ENCODE results near the gene KHK. TPM values are rescaled to one million over a fixed set of nuclear protein-coding genes. Genes with fewer than 3 reads are reported as not detected.

KHK gene
- total and polyA plus RNA-seq, 9 of the 15 experiments (the other 6 are each of a cell fraction or from before 2014, with no cell fraction given): 1.5 to 10.7 (median 5.2) TPM

DNA sequence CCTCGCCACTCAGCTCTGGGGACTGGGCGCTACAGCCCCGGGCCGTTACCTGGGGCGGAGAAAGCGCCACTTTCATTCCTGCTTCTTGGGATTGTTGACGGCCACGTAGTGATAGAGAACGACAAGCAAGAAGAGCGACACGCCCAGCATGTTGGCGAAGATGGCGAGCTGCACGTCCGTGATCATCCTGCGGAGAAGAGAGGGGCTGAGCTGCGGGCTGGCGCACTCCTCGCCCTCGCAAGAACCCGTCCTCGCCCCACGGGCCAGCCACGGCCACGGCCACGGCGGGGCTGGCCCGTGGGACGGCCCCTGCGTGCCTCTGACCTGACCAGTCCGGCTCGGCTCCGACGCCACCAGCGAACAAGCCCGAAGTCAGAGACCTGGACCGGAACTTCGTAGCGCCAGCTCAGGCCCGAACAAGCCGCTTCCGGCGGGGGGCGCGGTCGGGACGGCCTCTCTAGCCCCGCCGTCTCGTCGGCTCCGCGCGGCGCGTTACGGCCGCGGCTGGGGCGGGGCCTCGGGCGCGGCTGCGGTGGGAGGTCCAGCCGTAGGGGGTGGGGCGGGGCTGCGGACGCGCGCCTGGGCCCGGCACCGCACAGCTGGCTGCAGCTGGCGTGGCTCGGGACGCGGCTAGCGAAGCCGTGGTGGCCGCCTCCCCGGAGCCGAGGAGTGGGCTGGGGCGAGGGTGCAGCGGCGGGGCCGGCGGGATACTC is 15.1 kb upstream of the KHK start, which contains the start of gene OST4:
TSS of gene OST4 (minus strand) at position 378 of the 713 bp plus-strand sequence.
- BruUV-seq (replicated peaks): no TSS peak
- H2AFZ ChIP-seq (ENCODE audit: low read depth, low read length): peak within 1 kb of the TSS; percentile 80
- intact Hi-C loops (cut with micrococcal nuclease): no loop called here
- peak within 1 kb of the TSS; percentile 98 for H3K4me2 ChIP-seq (ENCODE audit: insufficient read depth, low read length)
- H3K27ac ChIP-seq (ENCODE audit: extremely low read depth, low read depth, low read length): peak within 1 kb of the TSS; percentile 86
- peak within 1 kb of the TSS; percentile 90 to 99 for H3K9ac ChIP-seq (ENCODE audit: insufficient read depth in 1 of 2, low read depth in 2 of 2, low read length in 2 of 2)
- DNase-seq (ENCODE audit: extremely low read depth in 1 of 4, low spot score in 3 of 4) (peak; percentile 95 to 96 (median 96)), FAIRE-seq (peak; percentile 75), ATAC-seq (peak; percentile 93)
- under 1% methylated on average over 56 of the region's 86 CpGs for WGBS (ENCODE audit: insufficient coverage, low coverage, missing lambda C conversion rate)
- no peaks in the 10 kb centered on the region for H3K9me1 ChIP-seq (ENCODE audit: control insufficient read depth, insufficient read depth, low read length)
- H3K9me3 ChIP-seq (replicated peaks; ENCODE audit: control insufficient read depth, insufficient read depth, low read depth, low read length): no peaks in the 10 kb centered on the region
- H3K27me3 ChIP-seq (ENCODE audit: control insufficient read depth in 2 of 2, insufficient read depth in 2 of 2, low read length in 2 of 2): no peaks in the 10 kb centered on the region
- in situ Hi-C loops (cut with MboI): no loop called here
- H3K4me1 ChIP-seq (replicated peaks in 1 of 2; ENCODE audit: control insufficient read depth in 2 of 2, insufficient read depth in 2 of 2, low read length in 2 of 2): peaks cover 38 to 51% of the 10 kb centered on the region in 2 experiments
- ChIA-PET CTCF (ENCODE audit: low intra/inter-chr PET ratio) (interaction anchor here (0.7 kb wide), 1 partner anchor 1490 kb away, joined by 3 read pairs; no protein-coding TSS in a partner anchor), POLR2A (interaction anchor here (0.5 to 2.9 kb wide), 17 partner anchors 8 to 421 kb away, joined by 3 to 32 read pairs (median 4); partner anchors contain the start of gene AGBL5)
- no peaks in the 10 kb centered on the region for H4K20me1 ChIP-seq (replicated peaks; ENCODE audit: control insufficient read depth, insufficient read depth, low read length)
- H3K4me3 ChIP-seq: peak within 1 kb of the TSS; percentile 82
- peaks cover 36% of the 10 kb centered on the region; the same call in 2 of the 3 replicates for H3K36me3 ChIP-seq (ENCODE audit: control insufficient read depth, insufficient read depth, low read length)
- peaks cover 29% of the 10 kb centered on the region for H3K79me2 ChIP-seq (ENCODE audit: control insufficient read depth, insufficient read depth, low read length)
- no peak for TF ChIP-seq NFE2L1 (tag; IDR thresholded peaks at IDR 0.05; ENCODE audit: borderline replicate concordance, low read depth)
- TF ChIP-seq, protein P1, sequence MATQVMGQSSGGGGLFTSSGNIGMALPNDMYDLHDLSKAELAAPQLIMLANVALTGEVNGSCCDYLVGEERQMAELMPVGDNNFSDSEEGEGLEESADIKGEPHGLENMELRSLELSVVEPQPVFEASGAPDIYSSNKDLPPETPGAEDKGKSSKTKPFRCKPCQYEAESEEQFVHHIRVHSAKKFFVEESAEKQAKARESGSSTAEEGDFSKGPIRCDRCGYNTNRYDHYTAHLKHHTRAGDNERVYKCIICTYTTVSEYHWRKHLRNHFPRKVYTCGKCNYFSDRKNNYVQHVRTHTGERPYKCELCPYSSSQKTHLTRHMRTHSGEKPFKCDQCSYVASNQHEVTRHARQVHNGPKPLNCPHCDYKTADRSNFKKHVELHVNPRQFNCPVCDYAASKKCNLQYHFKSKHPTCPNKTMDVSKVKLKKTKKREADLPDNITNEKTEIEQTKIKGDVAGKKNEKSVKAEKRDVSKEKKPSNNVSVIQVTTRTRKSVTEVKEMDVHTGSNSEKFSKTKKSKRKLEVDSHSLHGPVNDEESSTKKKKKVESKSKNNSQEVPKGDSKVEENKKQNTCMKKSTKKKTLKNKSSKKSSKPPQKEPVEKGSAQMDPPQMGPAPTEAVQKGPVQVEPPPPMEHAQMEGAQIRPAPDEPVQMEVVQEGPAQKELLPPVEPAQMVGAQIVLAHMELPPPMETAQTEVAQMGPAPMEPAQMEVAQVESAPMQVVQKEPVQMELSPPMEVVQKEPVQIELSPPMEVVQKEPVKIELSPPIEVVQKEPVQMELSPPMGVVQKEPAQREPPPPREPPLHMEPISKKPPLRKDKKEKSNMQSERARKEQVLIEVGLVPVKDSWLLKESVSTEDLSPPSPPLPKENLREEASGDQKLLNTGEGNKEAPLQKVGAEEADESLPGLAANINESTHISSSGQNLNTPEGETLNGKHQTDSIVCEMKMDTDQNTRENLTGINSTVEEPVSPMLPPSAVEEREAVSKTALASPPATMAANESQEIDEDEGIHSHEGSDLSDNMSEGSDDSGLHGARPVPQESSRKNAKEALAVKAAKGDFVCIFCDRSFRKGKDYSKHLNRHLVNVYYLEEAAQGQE (IDR thresholded peaks at IDR 0.05; ENCODE audit: borderline replicate concordance): peak; percentile 67
- TF ChIP-seq, protein P1 (CRISPR knock-in tag; IDR thresholded peaks at IDR 0.05; ENCODE audit: low read depth): no peak
- peak in 1 of 2 experiments; percentile 44; a peak in 3 of 4 replicates for TF ChIP-seq NONO (IDR thresholded peaks at IDR 0.05; ENCODE audit: low read depth in 2 of 2, low read length in 1 of 2)
- TF ChIP-seq XRCC4 (IDR thresholded peaks at IDR 0.05; ENCODE audit: extremely low read depth, insufficient read depth, insufficient read length): no peak
- TF ChIP-seq TEAD4 (IDR thresholded peaks at IDR 0.05; ENCODE audit: low read length): no peak
- TF ChIP-seq TEAD4 (CRISPR knock-in tag; IDR thresholded peaks at IDR 0.05; ENCODE audit: borderline replicate concordance): no peak
- TF ChIP-seq ZBED1 (IDR thresholded peaks at IDR 0.05): no peak
- TF ChIP-seq, protein P2, sequence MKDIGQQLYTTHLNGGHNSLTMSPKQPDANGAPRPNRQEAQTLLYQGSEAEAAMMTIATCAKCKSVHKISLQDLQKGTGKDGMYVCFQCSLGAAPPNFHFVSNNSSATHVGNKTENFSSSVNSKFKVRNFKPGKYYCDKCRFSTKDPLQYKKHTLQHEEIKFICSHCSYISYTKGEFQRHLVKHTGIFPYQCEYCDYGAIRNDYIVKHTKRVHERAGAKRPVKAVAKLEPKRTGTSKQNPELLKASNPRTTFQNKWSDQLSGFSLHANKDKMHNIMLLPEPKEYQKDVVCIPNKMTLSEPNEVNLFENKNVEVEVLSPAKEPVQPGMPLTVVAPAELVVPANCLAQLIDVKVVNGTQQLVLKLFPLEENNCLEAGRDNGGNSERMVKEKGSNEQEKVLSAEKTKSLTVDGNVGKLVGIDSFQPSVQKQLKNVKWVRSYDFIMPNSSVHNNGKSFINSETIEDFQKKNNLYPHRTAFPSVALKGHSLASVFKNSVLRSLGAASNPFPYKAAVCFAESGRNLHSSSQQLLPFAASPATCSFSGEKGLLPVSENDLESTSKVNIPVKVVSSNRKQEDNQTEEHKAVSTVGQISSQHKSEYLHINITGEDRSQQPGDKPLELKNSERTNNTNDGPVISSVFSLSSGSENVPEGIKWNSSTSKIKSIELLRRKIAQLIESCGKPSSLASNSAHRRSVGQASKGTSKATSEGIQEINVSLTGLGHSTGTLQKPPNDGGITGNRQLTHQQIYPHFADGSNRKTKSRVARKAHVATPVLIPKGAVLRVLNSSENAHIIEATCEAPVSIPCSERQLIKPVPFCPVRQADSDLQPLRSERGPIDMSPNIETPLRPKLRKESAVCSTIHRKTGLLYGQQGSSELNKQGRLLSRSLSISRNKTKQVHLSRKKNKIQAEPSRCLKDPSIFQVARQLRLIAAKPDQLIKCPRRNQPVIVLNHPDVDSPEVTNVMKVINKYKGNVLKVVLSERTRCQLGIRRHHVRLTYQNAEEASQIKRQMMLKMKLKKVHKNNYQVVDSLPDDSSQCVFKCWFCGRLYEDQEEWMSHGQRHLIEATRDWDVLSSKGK (CRISPR knock-in tag; IDR thresholded peaks at IDR 0.05): no peak
- TF ChIP-seq SAFB2 (IDR thresholded peaks at IDR 0.05; ENCODE audit: borderline replicate concordance, low read depth, low read length, severe bottlenecking): no peak
